Panc1 (cell line): ENCODE data around the gene ITGAV.

Experiments used
- CTCF ChIP-seq: fragments of 450-650 bp; IDR thresholded peaks from 2 replicates; pipeline ENCODE4 v1.5.1; 2017; ENCODE audit warnings: mild to moderate bottlenecking
- POLR2AphosphoS5 ChIP-seq: IDR thresholded peaks from 2 replicates; pipeline ENCODE4 v1.6.1; 2012; ENCODE audit warnings: mild to moderate bottlenecking, low read depth, low read length, moderate library complexity
- SIN3A ChIP-seq: IDR thresholded peaks from 2 replicates; pipeline ENCODE4 v1.6.1; 2012; ENCODE audit warnings: low read depth, mild to moderate bottlenecking, low read length, moderate library complexity, borderline replicate concordance; ENCODE audit not compliant: insufficient read depth
- TCF7L2 ChIP-seq: IDR thresholded peaks from 2 replicates; pipeline ENCODE4 v1.6.1; 2011; ENCODE audit warnings: mild to moderate bottlenecking, low read depth, low read length, inconsistent platforms

- TF ChIP-seq CTCF (no peak), TCF7L2 (no peak), POLR2AphosphoS5 (no peak), SIN3A (no peak)
Measured at GRCh38 chr2:186617771-186618170, 27.9 kb downstream of the ITGAV start.
